PC-3 (cell line): ENCODE measurements around the gene TMEM129. TPM values are rescaled to one million over a fixed set of nuclear protein-coding genes. Genes with fewer than 3 reads are reported as not detected.

Source experiments
- ATAC-seq: fragments of 200-7000 bp; cut with Tn5 transposase; 2 replicates; pipeline ENCODE4 v1.9.1; 2020; ENCODE audit warnings: mild to moderate bottlenecking, moderate library complexity
- Bru-seq: library from RNA; stranded (reverse); fragments of 400-500 nt; gene quantifications from one replicate; lab custom pipeline; 2021; lab: Mats Ljungman, UMichigan
- BruChase-seq, 2 experiments: library from RNA; stranded (reverse); fragments of 400-500 nt; gene quantifications; one replicate each; lab custom pipeline; 2021; lab: Mats Ljungman, UMichigan
- BruUV-seq: library from RNA; stranded (reverse); fragments of 400-500 nt; replicated peaks from 2 replicates; lab custom pipeline; 2021; lab: Mats Ljungman, UMichigan
- CTCF ChIA-PET: fragments of 300-600 bp; sonication (Branson Sonifier 250); formaldehyde crosslinking; loops from one replicate; lab custom pipeline; 2022; ENCODE audit warnings: antibody characterized with exemption; lab: Charles Lee
- POLR2A ChIA-PET: fragments of 300-600 bp; sonication (Branson Sonifier 250); formaldehyde crosslinking; loops from one replicate; lab custom pipeline; 2022; ENCODE audit warnings: antibody characterized with exemption; ENCODE audit not compliant: unreplicated experiment; lab: Charles Lee
- DNase-seq: peaks from one replicate; pipeline ENCODE4 v3.0.0-alpha.2; 2015
- H2AFZ ChIP-seq: fragments of 300-600 bp; sonication (generic); 2 replicates; pipeline ENCODE4 v1.6.0; 2016; ENCODE audit warnings: antibody characterized with exemption, low read length
- H3F3A ChIP-seq: fragments of 300-600 bp; sonication (generic); one replicate; pipeline ENCODE4 v1.6.0; 2017; ENCODE audit warnings: antibody characterized with exemption, low read length, control low read depth, mild to moderate bottlenecking; ENCODE audit not compliant: unreplicated experiment
- H3K27ac ChIP-seq: fragments of 300-600 bp; sonication (generic); 2 replicates; pipeline ENCODE4 v1.5.1; 2016; ENCODE audit warnings: mild to moderate bottlenecking, low read length
- H3K27me3 ChIP-seq: fragments of 300-600 bp; sonication (generic); 2 replicates; pipeline ENCODE4 v1.6.1; 2016; ENCODE audit warnings: low read length, mixed read lengths
- H3K36me3 ChIP-seq: fragments of 300-600 bp; sonication (generic); 2 replicates; pipeline ENCODE4 v1.6.1; 2016; ENCODE audit warnings: low read depth, mixed run types, low read length, mixed read lengths
- H3K4me1 ChIP-seq: fragments of 300-600 bp; sonication (generic); 2 replicates; pipeline ENCODE4 v1.5.1; 2016; ENCODE audit warnings: low read length; ENCODE audit not compliant: insufficient read depth
- H3K4me2 ChIP-seq: fragments of 300-600 bp; sonication (generic); 2 replicates; pipeline ENCODE4 v1.6.0; 2016; ENCODE audit warnings: low read length
- H3K4me3 ChIP-seq: fragments of 300-600 bp; sonication (generic); 2 replicates; pipeline ENCODE4 v1.5.1; 2016; ENCODE audit warnings: mild to moderate bottlenecking, low read length, mixed read lengths
- H3K79me2 ChIP-seq: fragments of 300-600 bp; sonication (generic); 2 replicates; pipeline ENCODE4 v1.6.1; 2017; ENCODE audit warnings: low read length, mixed read lengths
- H3K9ac ChIP-seq: fragments of 300-600 bp; sonication (generic); 2 replicates; pipeline ENCODE4 v1.6.0; 2016; ENCODE audit warnings: mild to moderate bottlenecking, low read length
- H3K9me2 ChIP-seq: fragments of 300-600 bp; sonication (generic); replicated peaks from 2 replicates; pipeline ENCODE4 v1.6.1; 2016; ENCODE audit warnings: mixed run types, low read length, mixed read lengths
- H3K9me3 ChIP-seq: fragments of 300-600 bp; sonication (generic); 2 replicates; pipeline ENCODE4 v1.6.1; 2016; ENCODE audit warnings: low read length, mixed read lengths
- H4K20me1 ChIP-seq: fragments of 300-600 bp; sonication (generic); 2 replicates; pipeline ENCODE4 v1.6.1; 2016; ENCODE audit warnings: low read length, mixed read lengths
- EZH2 ChIP-seq: fragments of 300-600 bp; sonication (generic); IDR thresholded peaks from one replicate; pipeline ENCODE4 v1.6.1; 2017; ENCODE audit warnings: antibody characterized with exemption, mild to moderate bottlenecking, low read length; ENCODE audit not compliant: unreplicated experiment
- EZH2phosphoT487 ChIP-seq: fragments of 300-600 bp; sonication (generic); IDR thresholded peaks from 2 replicates; pipeline ENCODE4 v1.6.1; 2018; ENCODE audit warnings: mild to moderate bottlenecking, antibody characterized with exemption, low read length, borderline replicate concordance
- intact Hi-C: fragments of 100-400 bp; cut with micrococcal nuclease; formaldehyde crosslinking; loops from 2 replicates; pipeline ENCODE4 v1.9.0; 2023
- long read RNA-seq: library from polyadenylated mRNA; unstranded; transcript quantifications from one replicate; pipeline ENCODE4 v2.0.0, GENCODE V29; 2021; ENCODE audit not compliant: unreplicated experiment
- total RNA-seq: library from RNA; depleted of rRNA; stranded (reverse); fragments of >200 nt; gene quantifications from 2 replicates; pipeline ENCODE4 v1.2.3, GENCODE V29; 2014; rRNA removed
- TF ChIP-seq, protein P1 (sequence below): fragments of 300-600 bp; sonication (generic); conservative IDR thresholded peaks from 2 replicates; pipeline ENCODE4 v1.5.1; 2017; ENCODE audit warnings: antibody characterized with exemption, low read depth, mild to moderate bottlenecking, low read length

Gene TMEM129, protein sequence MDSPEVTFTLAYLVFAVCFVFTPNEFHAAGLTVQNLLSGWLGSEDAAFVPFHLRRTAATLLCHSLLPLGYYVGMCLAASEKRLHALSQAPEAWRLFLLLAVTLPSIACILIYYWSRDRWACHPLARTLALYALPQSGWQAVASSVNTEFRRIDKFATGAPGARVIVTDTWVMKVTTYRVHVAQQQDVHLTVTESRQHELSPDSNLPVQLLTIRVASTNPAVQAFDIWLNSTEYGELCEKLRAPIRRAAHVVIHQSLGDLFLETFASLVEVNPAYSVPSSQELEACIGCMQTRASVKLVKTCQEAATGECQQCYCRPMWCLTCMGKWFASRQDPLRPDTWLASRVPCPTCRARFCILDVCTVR
- total RNA-seq = 28.6 and 47.7 TPM in 2 replicates
- Bru-seq, nascent RNA = percentile 57 among the genes with signal in this experiment
- BruChase-seq, experiment 1, labeled RNA remaining after a 6-hour chase = percentile 71 among the genes with signal in this experiment
- percentile 70 among the genes with signal in this experiment for BruChase-seq, experiment 2, labeled RNA remaining after a 2-hour chase
- long read RNA-seq, transcript TMEM129-204 (2 exons, 958 nt) = minor isoform, 9 of 200 reads
- long read RNA-seq, transcript TMEM129-201 (3 exons, 2,678 nt) = minor isoform, 16 of 200 reads
- long read RNA-seq, transcript TMEM129-202 (4 exons, 2,810 nt) = major isoform, 75 of 200 reads
- long read RNA-seq, partial matches to known transcripts = 45 of 200 reads
- long read RNA-seq, other reads (novel, unspliced or antisense) = 55 of 200 reads

- H3K4me3 ChIP-seq = peak within 1 kb of the TSS; percentile 94
- H3K9me3 ChIP-seq = no peaks in the 10 kb centered on the region
- H3K27me3 ChIP-seq = no peaks in the 10 kb centered on the region
- CTCF ChIA-PET = no interaction called here
- H3K27ac ChIP-seq = peak within 1 kb of the TSS; percentile 51
- POLR2A ChIA-PET = interaction anchor here (0.6 to 0.7 kb wide), 2 partner anchors 9 to 38 kb away, joined by 3 to 10 read pairs; partner anchors contain the start of gene SLBP
- no peaks in the 10 kb centered on the region for H4K20me1 ChIP-seq
- peaks cover 22% of the 10 kb centered on the region for H3K4me1 ChIP-seq
- BruUV-seq = no TSS peak
- peaks cover 78% of the 10 kb centered on the region for H3K79me2 ChIP-seq
- peaks cover 13% of the 10 kb centered on the region for H3K36me3 ChIP-seq
- H2AFZ ChIP-seq = peak within 1 kb of the TSS; percentile 41; the same call in 1 of the 2 replicates
- intact Hi-C loops = no loop called here
- peak within 1 kb of the TSS; percentile 99 for H3K4me2 ChIP-seq
- ATAC-seq (peak; percentile 83), DNase-seq (peak; percentile 94)
- H3F3A ChIP-seq = no peaks in the 10 kb centered on the region
- TF ChIP-seq EZH2 = no peak
- H3K9ac ChIP-seq = peak within 1 kb of the TSS; percentile 82
- no peaks in the 10 kb centered on the region for H3K9me2 ChIP-seq
These were observed at the start of gene TMEM129, which contains the start of gene TACC3 for GRCh38 chr4:1721003-1721665. TMEM129 (minus strand) TSS chr4:1721323; CDS start chr4:1720837, 486 bp downstream. TACC3 (plus strand) TSS chr4:1721521; CDS start chr4:1723422, 1,901 bp downstream.

- no peak overlapping the region for H3K27ac ChIP-seq
These were observed 49.7 kb upstream of the TMEM129 start for GRCh38 chr4:1770791-1771231.

More at GRCh38 chr4:1770791-1771231, 49.7 kb upstream of the TMEM129 start:
- Histone ChIP-seq H3K9me2 (no peaks in the 10 kb centered on the region), H3F3A (no peaks in the 10 kb centered on the region), H3K27me3 (no peaks in the 10 kb centered on the region), H3K4me1 (no peaks in the 10 kb centered on the region), H2AFZ (no peak overlapping the region), H3K4me2 (no peak overlapping the region), H3K9ac (no peak overlapping the region), H3K4me3 (no peak overlapping the region), H3K79me2 (no peaks in the 10 kb centered on the region), H3K36me3 (no peaks in the 10 kb centered on the region), H3K9me3 (no peaks in the 10 kb centered on the region), H4K20me1 (no peaks in the 10 kb centered on the region)
- intact Hi-C loops = no loop called here
- ChIA-PET CTCF (no interaction called here), POLR2A (no interaction called here)
- TF ChIP-seq, protein P1, sequence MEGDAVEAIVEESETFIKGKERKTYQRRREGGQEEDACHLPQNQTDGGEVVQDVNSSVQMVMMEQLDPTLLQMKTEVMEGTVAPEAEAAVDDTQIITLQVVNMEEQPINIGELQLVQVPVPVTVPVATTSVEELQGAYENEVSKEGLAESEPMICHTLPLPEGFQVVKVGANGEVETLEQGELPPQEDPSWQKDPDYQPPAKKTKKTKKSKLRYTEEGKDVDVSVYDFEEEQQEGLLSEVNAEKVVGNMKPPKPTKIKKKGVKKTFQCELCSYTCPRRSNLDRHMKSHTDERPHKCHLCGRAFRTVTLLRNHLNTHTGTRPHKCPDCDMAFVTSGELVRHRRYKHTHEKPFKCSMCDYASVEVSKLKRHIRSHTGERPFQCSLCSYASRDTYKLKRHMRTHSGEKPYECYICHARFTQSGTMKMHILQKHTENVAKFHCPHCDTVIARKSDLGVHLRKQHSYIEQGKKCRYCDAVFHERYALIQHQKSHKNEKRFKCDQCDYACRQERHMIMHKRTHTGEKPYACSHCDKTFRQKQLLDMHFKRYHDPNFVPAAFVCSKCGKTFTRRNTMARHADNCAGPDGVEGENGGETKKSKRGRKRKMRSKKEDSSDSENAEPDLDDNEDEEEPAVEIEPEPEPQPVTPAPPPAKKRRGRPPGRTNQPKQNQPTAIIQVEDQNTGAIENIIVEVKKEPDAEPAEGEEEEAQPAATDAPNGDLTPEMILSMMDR = no peak
- TF ChIP-seq EZH2 (no peak), EZH2phosphoT487 (no peak)
- no peak for DNase-seq
- no peak for ATAC-seq
- no TSS peak for BruUV-seq
